Epidermal melanocyte (primary cell): ENCODE results near the gene C9.
"Not testable (repeated sequence)": the region's sequence is repeated elsewhere in the genome, so short reads cannot be mapped to it uniquely, and the experiment has no call there.

Source experiments
- DNase-seq: peaks from one replicate; pipeline ENCODE4 v3.0.0; 2011; ENCODE audit warnings: low spot score; ENCODE audit not compliant: insufficient read length

The C9 gene

GRCh38 chr5:39364367-39364766 lies at the start of gene C9:
TSS of gene C9 (minus strand) at chr5:39364495. CDS start at chr5:39364464, 31 bp downstream.
- no peak for DNase-seq

GRCh38 chr5:39413771-39414170 lies 49.5 kb upstream of the C9 start:
- no peak for DNase-seq

GRCh38 chr5:39412721-39413394 lies 48.6 kb upstream of the C9 start:
- no peak for DNase-seq

GRCh38 chr5:39411985-39412384 lies 47.7 kb upstream of the C9 start:
- DNase-seq = no peak

- DNase-seq = no peak
Observed at GRCh38 chr5:39411061-39411460, 46.8 kb upstream of the C9 start.

- DNase-seq = no peak
Observed at GRCh38 chr5:39409033-39409432, 44.7 kb upstream of the C9 start.

GRCh38 chr5:39405083-39405843 lies 41.0 kb upstream of the C9 start:
- DNase-seq = no peak

GRCh38 chr5:39403761-39404160 lies 39.5 kb upstream of the C9 start:
- DNase-seq = not testable (repeated sequence)

GRCh38 chr5:39402140-39402539 lies 37.8 kb upstream of the C9 start:
- not testable (repeated sequence) for DNase-seq

- DNase-seq = no peak
Observed at GRCh38 chr5:39400713-39401578, 36.7 kb upstream of the C9 start.

- peak; percentile 54 for DNase-seq
Observed at GRCh38 chr5:39399135-39400036, 35.1 kb upstream of the C9 start.

GRCh38 chr5:39396843-39397242 lies 32.5 kb upstream of the C9 start:
- no peak for DNase-seq

GRCh38 chr5:39395521-39395920 lies 31.2 kb upstream of the C9 start:
- no peak for DNase-seq

GRCh38 chr5:39394946-39395345 lies 30.7 kb upstream of the C9 start:
- DNase-seq = no peak

- DNase-seq = no peak
Observed at GRCh38 chr5:39390945-39391344, 26.6 kb upstream of the C9 start.

- DNase-seq = no peak
Observed at GRCh38 chr5:39387293-39387692, 23.0 kb upstream of the C9 start.

GRCh38 chr5:39384271-39384670 lies 20.0 kb upstream of the C9 start:
- no peak for DNase-seq

GRCh38 chr5:39381376-39381775 lies 17.1 kb upstream of the C9 start:
- DNase-seq = no peak

- DNase-seq = no peak
Observed at GRCh38 chr5:39379693-39380092, 15.4 kb upstream of the C9 start.

- DNase-seq = no peak
Observed at GRCh38 chr5:39377613-39378012, 13.3 kb upstream of the C9 start.

GRCh38 chr5:39376293-39376714 lies 12.0 kb upstream of the C9 start:
- DNase-seq = peak; percentile 35
